CD4-positive, alpha-beta T cell treated with Interferon gamma for 1 hour (primary cell): ENCODE data around the gene CBX1.

Experiments used
- DNase-seq: peaks from one replicate; pipeline ENCODE4 v3.0.0-alpha.2; 2020

CBX1 gene

GRCh38 chr17:48101012-48101720 lies at the start of gene CBX1:
TSS of gene CBX1 (minus strand) at chr17:48101478. CDS start at chr17:48077004, 24,474 bp downstream.
- peak; percentile 94 for DNase-seq

GRCh38 chr17:48150597-48151001 lies 49.3 kb upstream of the CBX1 start:
- DNase-seq = no peak

DNA sequence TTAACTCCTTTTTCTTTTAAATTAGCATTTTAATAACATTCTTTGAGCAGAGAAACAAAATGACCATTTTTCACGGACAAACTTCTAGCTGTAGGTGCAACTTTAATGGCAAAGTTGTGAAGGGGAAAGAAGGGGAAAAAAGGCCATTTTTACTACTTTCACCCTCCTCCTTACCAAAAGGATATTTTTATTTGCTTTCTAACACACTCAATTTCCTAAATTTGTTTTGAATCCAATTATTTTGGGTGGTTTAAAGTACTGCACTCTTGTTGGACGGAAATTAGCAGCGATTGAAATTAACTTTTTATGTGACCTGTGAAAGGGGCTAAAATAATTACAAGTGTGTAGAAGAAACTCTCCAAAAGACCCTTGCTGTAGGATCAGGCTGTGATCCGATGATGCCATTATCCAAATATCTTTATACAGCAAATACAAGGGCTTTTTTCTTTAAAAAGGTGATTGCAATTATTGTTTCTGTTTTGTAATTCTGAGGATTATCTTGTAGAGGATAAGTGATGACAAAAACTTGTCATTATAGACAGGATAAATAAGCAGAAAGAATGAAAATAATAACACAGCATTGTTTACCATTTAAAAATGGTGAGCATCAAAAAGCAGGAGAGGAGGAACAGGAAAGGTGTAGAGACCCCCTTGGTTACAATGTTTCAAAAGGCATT lies 48.6 kb upstream of the CBX1 start:
- DNase-seq = no peak

GRCh38 chr17:48148854-48149786 lies 47.8 kb upstream of the CBX1 start:
- no peak for DNase-seq

GRCh38 chr17:48148029-48148770 lies 46.9 kb upstream of the CBX1 start:
- no peak for DNase-seq

GRCh38 chr17:48144976-48145798 lies 43.9 kb upstream of the CBX1 start:
- no peak for DNase-seq

DNA sequence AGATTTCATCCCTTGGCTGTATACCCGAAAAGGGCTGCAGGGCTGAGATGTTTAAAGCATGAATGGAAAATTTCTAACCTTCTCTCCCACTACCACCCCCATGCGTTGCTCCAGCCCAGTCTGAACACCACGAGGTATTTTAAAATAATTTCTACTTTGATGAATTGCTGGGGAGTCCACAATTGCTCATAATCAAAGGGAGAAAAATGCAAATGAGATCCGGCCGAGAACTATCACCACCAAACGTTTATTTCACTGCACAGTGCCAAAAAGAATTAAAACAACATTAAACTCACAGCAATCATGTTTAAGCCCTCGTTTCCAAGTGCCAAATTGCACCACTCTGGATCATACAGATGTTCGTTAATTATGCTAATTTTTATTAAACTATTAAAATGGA lies 43.0 kb upstream of the CBX1 start:
- no peak for DNase-seq

GRCh38 chr17:48143629-48144028 lies 42.4 kb upstream of the CBX1 start:
- DNase-seq = no peak

DNA sequence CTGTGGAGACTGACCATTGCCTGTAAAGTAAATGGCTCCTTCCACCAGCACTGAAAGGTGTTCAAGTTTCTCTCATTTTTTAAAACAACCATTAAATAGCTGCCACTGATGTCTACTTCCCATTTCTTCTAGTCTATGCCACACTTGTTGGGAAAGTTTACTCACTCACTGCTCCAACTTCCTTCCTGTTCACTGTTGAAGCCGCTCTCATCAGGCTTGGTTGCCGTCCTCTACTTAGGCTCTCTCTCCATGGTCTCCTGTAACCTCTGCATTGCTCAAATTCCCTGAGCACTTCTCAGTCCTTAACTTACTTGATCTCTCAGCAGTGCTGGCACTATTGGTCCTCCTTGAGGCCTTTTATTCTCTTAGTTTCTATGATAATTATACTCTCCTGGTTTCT lies 38.7 kb upstream of the CBX1 start:
- no peak for DNase-seq

DNA sequence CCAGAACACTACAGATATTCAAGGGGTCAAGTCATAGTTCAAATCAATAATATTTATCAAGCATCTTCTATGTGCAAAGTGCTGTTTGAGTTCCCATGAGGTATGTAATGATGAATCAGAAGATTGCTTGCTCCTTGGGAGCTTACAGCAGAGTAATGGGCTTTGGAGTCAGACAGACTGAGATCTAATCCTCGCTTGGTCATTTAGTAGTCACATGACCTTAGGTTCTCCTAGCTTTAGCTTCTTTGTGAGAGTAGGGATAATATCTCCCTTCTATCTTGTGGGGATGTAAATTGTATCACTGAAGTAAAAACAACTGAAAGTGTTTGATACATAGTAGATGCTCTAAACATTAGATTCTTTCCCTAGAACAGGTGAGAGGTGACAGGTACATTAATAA lies 36.4 kb upstream of the CBX1 start:
- no peak for DNase-seq

GRCh38 chr17:48134912-48135480 lies 33.7 kb upstream of the CBX1 start:
- DNase-seq = no peak

- DNase-seq = no peak
Observed at GRCh38 chr17:48132385-48132784, 31.1 kb upstream of the CBX1 start.

- peak; percentile 26 for DNase-seq
Observed at GRCh38 chr17:48131216-48131824, 30.0 kb upstream of the CBX1 start.

DNA sequence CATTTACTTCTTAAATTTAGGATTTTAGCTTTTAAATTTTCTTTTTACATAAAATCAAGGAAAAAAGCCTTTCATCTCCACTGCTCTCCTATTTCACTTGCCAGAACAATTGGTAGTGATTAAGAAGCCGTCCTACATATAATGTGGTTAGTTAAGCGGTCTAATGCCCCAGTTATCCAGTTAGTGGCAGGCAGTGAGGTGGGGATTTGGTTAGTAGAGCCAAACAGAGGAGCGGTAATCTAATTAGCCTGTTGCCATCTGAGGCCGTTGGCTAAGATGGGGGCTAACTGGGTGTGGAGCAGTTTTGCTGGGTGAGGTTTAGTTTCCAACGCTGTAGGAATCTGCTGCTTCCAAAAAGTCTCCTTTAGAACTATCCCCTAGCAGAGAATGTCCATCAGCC lies 28.7 kb upstream of the CBX1 start:
- DNase-seq = no peak

GRCh38 chr17:48128400-48128799 lies 27.1 kb upstream of the CBX1 start:
- no peak for DNase-seq

DNA sequence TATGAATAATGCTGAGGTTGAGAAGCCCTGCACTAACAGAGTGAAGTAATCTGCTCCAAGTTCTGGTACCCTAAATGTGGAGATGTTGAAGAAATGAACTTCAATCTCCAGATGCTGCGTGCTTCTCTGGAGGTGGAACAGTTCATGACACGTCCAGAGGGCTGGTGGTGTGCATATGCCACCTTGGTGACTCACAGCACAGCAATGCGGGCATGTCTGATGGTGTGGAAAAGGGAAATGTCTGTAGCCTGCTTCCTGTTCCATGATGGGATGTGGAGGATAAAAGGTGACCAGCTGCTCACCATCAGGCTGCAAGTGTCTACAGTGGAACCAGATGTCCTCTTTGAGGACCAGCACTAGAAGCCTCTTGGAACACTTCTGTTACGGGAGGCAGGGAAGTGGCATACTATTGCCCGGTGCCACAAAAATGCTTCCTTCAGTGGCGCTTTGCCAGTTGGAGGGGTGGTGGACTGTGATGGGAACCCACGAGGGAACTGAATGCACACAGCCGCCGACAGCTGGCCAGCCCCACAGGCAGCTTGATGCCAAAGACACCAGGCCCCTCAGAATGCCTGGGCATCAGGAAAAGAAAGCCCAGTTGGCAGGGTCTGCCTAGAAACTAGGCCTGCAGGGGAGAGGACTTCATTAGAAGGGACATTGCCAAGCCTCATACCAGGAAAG lies 26.2 kb upstream of the CBX1 start:
- no peak for DNase-seq

GRCh38 chr17:48126532-48126850 lies 25.2 kb upstream of the CBX1 start:
- no peak for DNase-seq

GRCh38 chr17:48125829-48126531 lies 24.7 kb upstream of the CBX1 start:
- no peak for DNase-seq

- no peak for DNase-seq
Observed at GRCh38 chr17:48123776-48124388, 22.6 kb upstream of the CBX1 start.

- no peak for DNase-seq
Observed at GRCh38 chr17:48123111-48123510, 21.8 kb upstream of the CBX1 start.
